WTC11 (cell line): Measurements from ENCODE around the gene GALNT15. TPM values are rescaled to one million over a fixed set of nuclear protein-coding genes. Genes with fewer than 3 reads are reported as not detected.

Experiments used
- ATAC-seq: fragments of 200-7000 bp; cut with Tn5 transposase; 2 replicates; pipeline ENCODE4 v1.10.0; 2021; ENCODE audit warnings: mild to moderate bottlenecking, moderate library complexity
- CTCF ChIA-PET: fragments of 300-600 bp; sonication (Branson Sonifier 250); formaldehyde crosslinking; loops from one replicate; lab custom pipeline; 2021; ENCODE audit warnings: antibody characterized with exemption; lab: Charles Lee
- POLR2A ChIA-PET: fragments of 350-600 bp; sonication (Branson Sonifier 250); formaldehyde crosslinking; loops from one replicate; lab custom pipeline; 2021; ENCODE audit warnings: antibody characterized with exemption; lab: Charles Lee
- DNase-seq: peaks from one replicate; pipeline ENCODE4 v3.0.0; 2021; ENCODE audit warnings: low spot score
- H3K27ac Mint-ChIP-seq: 2 replicates; pipeline ENCODE4 v1.8.0; 2021; ENCODE audit warnings: mixed read lengths
- H3K27me3 Mint-ChIP-seq: 2 replicates; pipeline ENCODE4 v1.8.0; 2021; ENCODE audit warnings: low read depth, mild to moderate bottlenecking, moderate library complexity, mixed read lengths
- H3K36me3 Mint-ChIP-seq: 2 replicates; pipeline ENCODE4 v1.8.0; 2021; ENCODE audit warnings: mixed read lengths
- H3K4me1 Mint-ChIP-seq: 2 replicates; pipeline ENCODE4 v1.8.0; 2022; ENCODE audit warnings: mixed read lengths
- H3K4me3 Mint-ChIP-seq: 2 replicates; pipeline ENCODE4 v1.8.0; 2021; ENCODE audit warnings: mild to moderate bottlenecking, moderate library complexity, mixed read lengths
- H3K9me3 Mint-ChIP-seq: 2 replicates; pipeline ENCODE4 v1.8.0; 2021; ENCODE audit warnings: mixed read lengths
- AFF4 ChIP-seq: sonication (generic); formaldehyde crosslinking; IDR thresholded peaks from 2 replicates; pipeline ENCODE4 v1.8.1; 2023; ENCODE audit warnings: mild to moderate bottlenecking, missing genetic modification reagents, borderline replicate concordance
- ATF2 ChIP-seq: sonication (generic); formaldehyde crosslinking; IDR thresholded peaks from 2 replicates; pipeline ENCODE4 v1.8.1; 2022; ENCODE audit warnings: low read depth, missing genetic modification reagents, borderline replicate concordance
- ATF3 ChIP-seq: sonication (generic); formaldehyde crosslinking; conservative IDR thresholded peaks from 2 replicates; pipeline ENCODE4 v1.8.1; 2022; ENCODE audit warnings: mild to moderate bottlenecking, missing genetic modification reagents
- CBFB ChIP-seq: sonication (generic); formaldehyde crosslinking; IDR thresholded peaks from 2 replicates; pipeline ENCODE4 v1.8.1; 2022; ENCODE audit warnings: mild to moderate bottlenecking, low read depth, missing genetic modification reagents
- CREM ChIP-seq: sonication (generic); formaldehyde crosslinking; IDR thresholded peaks from 2 replicates; pipeline ENCODE4 v1.8.1; 2022; ENCODE audit warnings: mild to moderate bottlenecking, missing genetic modification reagents, moderate library complexity
- ELF4 ChIP-seq: sonication (generic); formaldehyde crosslinking; IDR thresholded peaks from 2 replicates; pipeline ENCODE4 v1.8.1; 2022; ENCODE audit warnings: low read depth, mild to moderate bottlenecking, moderate library complexity, missing genetic modification reagents
- KAT7 ChIP-seq: sonication (generic); formaldehyde crosslinking; IDR thresholded peaks from 2 replicates; pipeline ENCODE4 v1.8.1; 2023; ENCODE audit warnings: missing genetic modification reagents, mild to moderate bottlenecking, borderline replicate concordance
- MXD4 ChIP-seq: fragments of 250-450 bp; sonication (Bioruptor Pico); IDR thresholded peaks from 2 replicates; pipeline ENCODE4 v1.8.0; 2021; ENCODE audit warnings: mild to moderate bottlenecking, moderate library complexity, borderline replicate concordance
- MYBL2 ChIP-seq: sonication (generic); formaldehyde crosslinking; IDR thresholded peaks from 2 replicates; pipeline ENCODE4 v1.8.1; 2023; ENCODE audit warnings: mild to moderate bottlenecking, moderate library complexity, missing genetic modification reagents
- NR2C2 ChIP-seq: sonication (generic); formaldehyde crosslinking; IDR thresholded peaks from 2 replicates; pipeline ENCODE4 v1.8.0; 2022; ENCODE audit warnings: mild to moderate bottlenecking, missing genetic modification reagents
- SMAD4 ChIP-seq: sonication (generic); formaldehyde crosslinking; IDR thresholded peaks from 2 replicates; pipeline ENCODE4 v1.8.0; 2022; ENCODE audit warnings: mild to moderate bottlenecking, missing genetic modification reagents
- SP1 ChIP-seq: sonication (generic); formaldehyde crosslinking; conservative IDR thresholded peaks from 2 replicates; pipeline ENCODE4 v1.8.1; 2022; ENCODE audit warnings: missing genetic modification reagents
- TEAD1 ChIP-seq: sonication (generic); formaldehyde crosslinking; IDR thresholded peaks from 2 replicates; pipeline ENCODE4 v1.8.0; 2022; ENCODE audit warnings: mild to moderate bottlenecking, missing genetic modification reagents
- USF1 ChIP-seq: sonication (generic); formaldehyde crosslinking; IDR thresholded peaks from 2 replicates; pipeline ENCODE4 v1.8.0; 2022; ENCODE audit warnings: mild to moderate bottlenecking, missing genetic modification reagents
- ZNF121 ChIP-seq: sonication (generic); formaldehyde crosslinking; IDR thresholded peaks from 2 replicates; pipeline ENCODE4 v1.8.0; 2023; ENCODE audit warnings: missing genetic modification reagents
- ZNF423 ChIP-seq: fragments of 250-450 bp; sonication (Bioruptor Pico); IDR thresholded peaks from 2 replicates; pipeline ENCODE4 v2.1.2; 2022; ENCODE audit warnings: mild to moderate bottlenecking, moderate library complexity
- total RNA-seq: library from RNA; stranded (reverse); gene quantifications from 3 replicates; pipeline ENCODE4 v1.2.3, GENCODE V29; 2021
- TF ChIP-seq, protein P1 (sequence below): sonication (generic); formaldehyde crosslinking; IDR thresholded peaks from 2 replicates; pipeline ENCODE4 v1.8.1; 2023; ENCODE audit warnings: mild to moderate bottlenecking, missing genetic modification reagents, moderate library complexity
- TF ChIP-seq, protein P2 (sequence below): sonication (generic); formaldehyde crosslinking; IDR thresholded peaks from 2 replicates; pipeline ENCODE4 v1.8.1; 2023; ENCODE audit warnings: mild to moderate bottlenecking, moderate library complexity, missing genetic modification reagents
- TF ChIP-seq, protein P3 (sequence below): sonication (generic); formaldehyde crosslinking; IDR thresholded peaks from 2 replicates; pipeline ENCODE4 v1.8.1; 2022; ENCODE audit warnings: mild to moderate bottlenecking, missing genetic modification reagents, moderate library complexity, borderline replicate concordance
- TF ChIP-seq, protein P4 (sequence below): fragments of 250-450 bp; sonication (Bioruptor Pico); IDR thresholded peaks from 2 replicates; pipeline ENCODE4 v1.9.0; 2021; ENCODE audit warnings: mild to moderate bottlenecking

The GALNT15 gene
- total RNA-seq, 1 experiment from 2014 or later: 0.15 TPM

GRCh38 chr3:16262174-16262573 lies 87.7 kb downstream of the GALNT15 start (continued):
- no peak for TF ChIP-seq AFF4 (CRISPR knock-in tag)
- TF ChIP-seq, protein P1, sequence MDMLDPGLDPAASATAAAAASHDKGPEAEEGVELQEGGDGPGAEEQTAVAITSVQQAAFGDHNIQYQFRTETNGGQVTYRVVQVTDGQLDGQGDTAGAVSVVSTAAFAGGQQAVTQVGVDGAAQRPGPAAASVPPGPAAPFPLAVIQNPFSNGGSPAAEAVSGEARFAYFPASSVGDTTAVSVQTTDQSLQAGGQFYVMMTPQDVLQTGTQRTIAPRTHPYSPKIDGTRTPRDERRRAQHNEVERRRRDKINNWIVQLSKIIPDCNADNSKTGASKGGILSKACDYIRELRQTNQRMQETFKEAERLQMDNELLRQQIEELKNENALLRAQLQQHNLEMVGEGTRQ: no peak
- TF ChIP-seq, protein P2, sequence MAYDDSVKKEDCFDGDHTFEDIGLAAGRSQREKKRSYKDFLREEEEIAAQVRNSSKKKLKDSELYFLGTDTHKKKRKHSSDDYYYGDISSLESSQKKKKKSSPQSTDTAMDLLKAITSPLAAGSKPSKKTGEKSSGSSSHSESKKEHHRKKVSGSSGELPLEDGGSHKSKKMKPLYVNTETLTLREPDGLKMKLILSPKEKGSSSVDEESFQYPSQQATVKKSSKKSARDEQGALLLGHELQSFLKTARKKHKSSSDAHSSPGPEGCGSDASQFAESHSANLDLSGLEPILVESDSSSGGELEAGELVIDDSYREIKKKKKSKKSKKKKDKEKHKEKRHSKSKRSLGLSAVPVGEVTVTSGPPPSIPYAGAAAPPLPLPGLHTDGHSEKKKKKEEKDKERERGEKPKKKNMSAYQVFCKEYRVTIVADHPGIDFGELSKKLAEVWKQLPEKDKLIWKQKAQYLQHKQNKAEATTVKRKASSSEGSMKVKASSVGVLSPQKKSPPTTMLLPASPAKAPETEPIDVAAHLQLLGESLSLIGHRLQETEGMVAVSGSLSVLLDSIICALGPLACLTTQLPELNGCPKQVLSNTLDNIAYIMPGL (CRISPR knock-in tag): no peak
- no peak for TF ChIP-seq NR2C2 (CRISPR knock-in tag)
- no peak for TF ChIP-seq ATF2
- TF ChIP-seq KAT7 (CRISPR knock-in tag): no peak

- no peak; the same call in 1 of the 2 replicates for ATAC-seq
- H3K4me1 Mint-ChIP-seq: peaks cover 19% of the 10 kb centered on the region
- no peaks in the 10 kb centered on the region for H3K9me3 Mint-ChIP-seq
- POLR2A ChIA-PET: interaction anchor here (0.6 to 1.2 kb wide), 4 partner anchors 13 to 286 kb away, joined by 3 to 4 read pairs (median 3); no protein-coding TSS in a partner anchor
- no peaks in the 10 kb centered on the region; the same call in 1 of the 2 replicates for H3K27me3 Mint-ChIP-seq
- DNase-seq: no peak
- peak overlapping the region; percentile 98 for H3K27ac Mint-ChIP-seq
- peaks cover 6% of the 10 kb centered on the region for H3K36me3 Mint-ChIP-seq
- H3K4me3 Mint-ChIP-seq: peak overlapping the region; percentile 99
- CTCF ChIA-PET: interaction anchor here (0.8 to 2.6 kb wide), 7 partner anchors 17 to 737 kb away, joined by 3 to 9 read pairs (median 3); no protein-coding TSS in a partner anchor
- TF ChIP-seq SP1 (CRISPR knock-in tag): no peak
- TF ChIP-seq TEAD1: no peak
- TF ChIP-seq ELF4 (CRISPR knock-in tag): no peak
- TF ChIP-seq, protein P2 (CRISPR knock-in tag): no peak
- no peak for TF ChIP-seq USF1 (CRISPR knock-in tag)
- no peak for TF ChIP-seq KAT7 (CRISPR knock-in tag)
- no peak for TF ChIP-seq CBFB (CRISPR knock-in tag)
- no peak for TF ChIP-seq SMAD4
- TF ChIP-seq MXD4 (CRISPR knock-in tag): no peak
- TF ChIP-seq, protein P3, sequence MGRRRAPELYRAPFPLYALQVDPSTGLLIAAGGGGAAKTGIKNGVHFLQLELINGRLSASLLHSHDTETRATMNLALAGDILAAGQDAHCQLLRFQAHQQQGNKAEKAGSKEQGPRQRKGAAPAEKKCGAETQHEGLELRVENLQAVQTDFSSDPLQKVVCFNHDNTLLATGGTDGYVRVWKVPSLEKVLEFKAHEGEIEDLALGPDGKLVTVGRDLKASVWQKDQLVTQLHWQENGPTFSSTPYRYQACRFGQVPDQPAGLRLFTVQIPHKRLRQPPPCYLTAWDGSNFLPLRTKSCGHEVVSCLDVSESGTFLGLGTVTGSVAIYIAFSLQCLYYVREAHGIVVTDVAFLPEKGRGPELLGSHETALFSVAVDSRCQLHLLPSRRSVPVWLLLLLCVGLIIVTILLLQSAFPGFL: no peak
- no peak for TF ChIP-seq CREM
- no peak for TF ChIP-seq ZNF121 (CRISPR knock-in tag)
- TF ChIP-seq, protein P4, sequence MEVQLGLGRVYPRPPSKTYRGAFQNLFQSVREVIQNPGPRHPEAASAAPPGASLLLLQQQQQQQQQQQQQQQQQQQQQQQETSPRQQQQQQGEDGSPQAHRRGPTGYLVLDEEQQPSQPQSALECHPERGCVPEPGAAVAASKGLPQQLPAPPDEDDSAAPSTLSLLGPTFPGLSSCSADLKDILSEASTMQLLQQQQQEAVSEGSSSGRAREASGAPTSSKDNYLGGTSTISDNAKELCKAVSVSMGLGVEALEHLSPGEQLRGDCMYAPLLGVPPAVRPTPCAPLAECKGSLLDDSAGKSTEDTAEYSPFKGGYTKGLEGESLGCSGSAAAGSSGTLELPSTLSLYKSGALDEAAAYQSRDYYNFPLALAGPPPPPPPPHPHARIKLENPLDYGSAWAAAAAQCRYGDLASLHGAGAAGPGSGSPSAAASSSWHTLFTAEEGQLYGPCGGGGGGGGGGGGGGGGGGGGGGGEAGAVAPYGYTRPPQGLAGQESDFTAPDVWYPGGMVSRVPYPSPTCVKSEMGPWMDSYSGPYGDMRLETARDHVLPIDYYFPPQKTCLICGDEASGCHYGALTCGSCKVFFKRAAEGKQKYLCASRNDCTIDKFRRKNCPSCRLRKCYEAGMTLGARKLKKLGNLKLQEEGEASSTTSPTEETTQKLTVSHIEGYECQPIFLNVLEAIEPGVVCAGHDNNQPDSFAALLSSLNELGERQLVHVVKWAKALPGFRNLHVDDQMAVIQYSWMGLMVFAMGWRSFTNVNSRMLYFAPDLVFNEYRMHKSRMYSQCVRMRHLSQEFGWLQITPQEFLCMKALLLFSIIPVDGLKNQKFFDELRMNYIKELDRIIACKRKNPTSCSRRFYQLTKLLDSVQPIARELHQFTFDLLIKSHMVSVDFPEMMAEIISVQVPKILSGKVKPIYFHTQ (CRISPR knock-in tag): no peak
- TF ChIP-seq ATF3 (CRISPR knock-in tag): no peak
- no peak for TF ChIP-seq MYBL2 (CRISPR knock-in tag)
- no peak for TF ChIP-seq ZNF423 (CRISPR knock-in tag)
Observed at GRCh38 chr3:16264174-16264707, 89.8 kb downstream of the GALNT15 start.
